B cell (primary cell): ENCODE results near the gene CD164. TPM values are rescaled to one million over a fixed set of nuclear protein-coding genes. Genes with fewer than 3 reads are reported as not detected.

Experiments
- ATAC-seq: fragments of 200-7000 bp; cut with Tn5 transposase; one replicate; pipeline ENCODE4 v1.10.0; 2021; ENCODE audit warnings: low read depth, mild to moderate bottlenecking, moderate number of reproducible peaks, moderate library complexity
- CTCF ChIA-PET: fragments of 350-600 bp; sonication (Branson Sonifier 250); formaldehyde crosslinking; loops from one replicate; lab custom pipeline; 2021; ENCODE audit warnings: antibody characterized with exemption, inconsistent platforms; lab: Charles Lee
- POLR2A ChIA-PET: fragments of 350-600 bp; sonication (Branson Sonifier 250); formaldehyde crosslinking; loops from one replicate; lab custom pipeline; 2021; ENCODE audit warnings: antibody characterized with exemption; lab: Charles Lee
- DNase-seq: peaks from one replicate; pipeline ENCODE4 v3.0.0; 2013
- H2AFZ ChIP-seq: 2 replicates; pipeline ENCODE4 v1.6.1; 2012; ENCODE audit warnings: mild to moderate bottlenecking, low read depth, low read length; ENCODE audit not compliant: insufficient read depth, poor library complexity, severe bottlenecking
- H3K27ac ChIP-seq, 2 donors: 1 replicate in 1 of 2; 2 replicates in 1 of 2; pipeline ENCODE4 v1.5.1; 2012 to 2013; ENCODE audit warnings: low read length in 2 of 2, mild to moderate bottlenecking in 2 of 2, moderate library complexity in 1 of 2
- H3K27me3 ChIP-seq, 4 experiments: fragments of 200-600 bp in 1 of 4; sonication (generic) in 1 of 4; replicated peaks in 1 of 4; 1 replicate in 2 of 4; 2 replicates in 2 of 4; pipeline versions ENCODE4 v1.6.1 to v1.7.0; 2013 to 2016; ENCODE audit warnings: low read length in 3 of 4, mild to moderate bottlenecking in 2 of 4, mixed read lengths in 1 of 4, moderate library complexity in 1 of 4; ENCODE audit not compliant: insufficient read depth in 4 of 4, control insufficient read depth in 3 of 4; ENCODE audit errors: control extremely low read depth in 1 of 4
- H3K36me3 ChIP-seq, 2 experiments: replicated peaks in 1 of 2; 1 replicate in 1 of 2; 2 replicates in 1 of 2; pipeline versions ENCODE4 v1.6.1 to v1.7.1; 2013; ENCODE audit warnings: low read length in 1 of 2; ENCODE audit not compliant: insufficient read depth in 2 of 2, control insufficient read depth in 1 of 2; ENCODE audit errors: control extremely low read depth in 1 of 2, extremely low read depth in 1 of 2
- H3K4me1 ChIP-seq, 2 donors: fragments of 200-600 bp in 1 of 2; sonication (generic) in 1 of 2; 1 replicate in 1 of 2; 2 replicates in 1 of 2; pipeline versions ENCODE4 v1.5.1 to v1.6.1; 2013 to 2017; ENCODE audit warnings: low read length in 2 of 2; ENCODE audit not compliant: control insufficient read depth in 2 of 2, insufficient read depth in 2 of 2
- H3K4me2 ChIP-seq: replicated peaks from 2 replicates; pipeline ENCODE3; 2012; ENCODE audit warnings: mild to moderate bottlenecking, low read depth, low read length; ENCODE audit not compliant: poor library complexity, severe bottlenecking
- H3K4me3 ChIP-seq, 5 experiments: fragments of 200-600 bp in 1 of 5; sonication (generic) in 1 of 5; 1 replicate in 3 of 5; 2 replicates in 2 of 5; pipeline versions ENCODE4 v1.5.1 to v1.7.0; 2011 to 2016; ENCODE audit warnings: low read length in 4 of 5, mild to moderate bottlenecking in 4 of 5, low read depth in 2 of 5, control low read depth in 1 of 5, moderate library complexity in 1 of 5; ENCODE audit not compliant: insufficient read depth in 1 of 5; ENCODE audit errors: control extremely low read depth in 1 of 5, extremely low read depth in 1 of 5
- H3K79me2 ChIP-seq: fragments of 200-600 bp; sonication (generic); one replicate; pipeline ENCODE4 v1.6.0; 2016; ENCODE audit warnings: low read length; ENCODE audit not compliant: control insufficient read depth, insufficient read depth
- H3K9ac ChIP-seq: fragments of 200-600 bp; sonication (generic); 2 replicates; pipeline ENCODE4 v1.6.1; 2017; ENCODE audit warnings: mild to moderate bottlenecking, low read length, moderate library complexity
- H3K9me3 ChIP-seq, 3 donors: one replicate each; pipeline versions ENCODE4 v1.6.1 to v1.7.1; 2013; ENCODE audit warnings: low read length in 2 of 3; ENCODE audit not compliant: control insufficient read depth in 2 of 3, insufficient read depth in 1 of 3; ENCODE audit errors: control extremely low read depth in 1 of 3
- H4K20me1 ChIP-seq: 2 replicates; pipeline ENCODE4 v1.6.0; 2012; ENCODE audit warnings: mild to moderate bottlenecking, low read length; ENCODE audit not compliant: insufficient read depth, control insufficient read depth, poor library complexity, severe bottlenecking
- H3K27ac Mint-ChIP-seq: one replicate; pipeline ENCODE4 v1.8.0; 2021; ENCODE audit warnings: mixed read lengths
- H3K27me3 Mint-ChIP-seq: one replicate; pipeline ENCODE4 v1.8.0; 2021; ENCODE audit warnings: mixed read lengths
- H3K4me1 Mint-ChIP-seq: one replicate; pipeline ENCODE4 v1.8.0; 2021; ENCODE audit warnings: mixed read lengths
- H3K4me3 Mint-ChIP-seq: one replicate; pipeline ENCODE4 v1.8.0; 2021; ENCODE audit warnings: mixed read lengths
- H3K9me3 Mint-ChIP-seq: one replicate; pipeline ENCODE4 v1.8.0; 2022; ENCODE audit warnings: mixed read lengths; ENCODE audit not compliant: insufficient read depth
- CTCF ChIP-seq: fragments of 200-600 bp; IDR thresholded peaks from one replicate; pipeline ENCODE4 v1.8.0; 2022; ENCODE audit warnings: antibody characterized with exemption, mild to moderate bottlenecking
- EZH2 ChIP-seq: IDR thresholded peaks from 2 replicates; pipeline ENCODE4 v1.6.1; 2012; ENCODE audit warnings: borderline replicate concordance, low read depth, mild to moderate bottlenecking, moderate library complexity, low read length; ENCODE audit not compliant: insufficient read depth, poor library complexity, severe bottlenecking
- WGBS: methylation state at CpG from one replicate; pipeline ENCODE4 v1.1.5; 2013; ENCODE audit warnings: missing lambda C conversion rate; ENCODE audit not compliant: insufficient coverage; 5-methylcytosine and 5-hydroxymethylcytosine counted together
- intact Hi-C: fragments of 100-400 bp; cut with micrococcal nuclease; formaldehyde crosslinking; loops from one replicate; pipeline ENCODE4 v1.10.0; 2022
- polyA plus RNA-seq: library from polyadenylated mRNA; depleted of rRNA; stranded (reverse); fragments of >200 nt; gene quantifications from 2 replicates; pipeline ENCODE4 v1.2.3, GENCODE V29; 2012
- total RNA-seq, 2 donors: library from RNA; stranded (reverse); fragments of 120-200 nt in 1 of 2; gene quantifications; 1 replicate in 1 of 2; 2 replicates in 1 of 2; pipeline versions ENCODE4 v1.2.3 to v1.2.4, GENCODE V29; 2013 to 2022

Gene CD164
- total and polyA plus RNA-seq, 2 donors (not counting 1 experiment from before 2014, with no cell fraction given) = 63.4 to 184 TPM

- Histone ChIP-seq H4K20me1 (no peaks in the 10 kb centered on the region), H3K36me3 (no peaks in the 10 kb centered on the region), H3K4me2 (no peak overlapping the region), H3K27ac (no peak overlapping the region), H3K4me3 (no peak overlapping the region), H3K79me2 (no peaks in the 10 kb centered on the region), H2AFZ (no peak overlapping the region), H3K9ac (no peak overlapping the region), H3K27me3 (no peaks in the 10 kb centered on the region), H3K9me3 (no peaks in the 10 kb centered on the region), H3K4me1 (peaks cover 8 to 12% of the 10 kb centered on the region in 2 donors)
- Mint-ChIP-seq H3K27ac (no peak overlapping the region), H3K9me3 (no peaks in the 10 kb centered on the region), H3K4me3 (no peak overlapping the region), H3K27me3 (no peaks in the 10 kb centered on the region), H3K4me1 (peaks cover under 1% of the 10 kb centered on the region)
- ChIA-PET CTCF (interaction anchor here (1.2 kb wide), 1 partner anchor 14 kb away, joined by 3 read pairs; no protein-coding TSS in a partner anchor), POLR2A (no interaction called here)
- intact Hi-C loops = no loop called here
- no peak for TF ChIP-seq EZH2
- no peak for TF ChIP-seq CTCF
- WGBS = 100% methylated on average over 2 of the region's 7 CpGs
- ATAC-seq (no peak), DNase-seq (no peak)
Observed at GRCh38 chr6:109326351-109326750, 55.9 kb downstream of the CD164 start.

- Mint-ChIP-seq H3K27me3 (no peaks in the 10 kb centered on the region), H3K4me1 (peaks cover 2% of the 10 kb centered on the region), H3K27ac (no peak overlapping the region), H3K4me3 (no peak overlapping the region), H3K9me3 (no peaks in the 10 kb centered on the region)
- ATAC-seq = no peak
- Histone ChIP-seq H3K27ac (no peak overlapping the region), H3K36me3 (no peaks in the 10 kb centered on the region), H3K27me3 (no peaks in the 10 kb centered on the region), H3K9ac (no peak overlapping the region), H3K4me1 (peaks cover 8 to 12% of the 10 kb centered on the region in 2 donors), H4K20me1 (no peaks in the 10 kb centered on the region), H3K4me2 (no peak overlapping the region), H3K79me2 (no peaks in the 10 kb centered on the region), H3K9me3 (no peaks in the 10 kb centered on the region), H3K4me3 (no peak overlapping the region), H2AFZ (no peak overlapping the region)
- WGBS = 76% methylated on average over 8 of the region's 8 CpGs
- POLR2A ChIA-PET = no interaction called here
- CTCF ChIA-PET = interaction anchor here (1.2 kb wide), 1 partner anchor 13 kb away, joined by 3 read pairs; no protein-coding TSS in a partner anchor
- TF ChIP-seq CTCF = no peak
- no peak for TF ChIP-seq EZH2
- intact Hi-C loops = no loop called here
- DNase-seq = no peak
Observed at GRCh38 chr6:109325400-109325801, 56.9 kb downstream of the CD164 start.
